Measurements from ENCODE around the gene USP32.
"Not testable (repeated sequence)": the region's sequence is repeated elsewhere in the genome, so short reads cannot be mapped to it uniquely, and the experiment has no call there.

USP32 gene

DNA sequence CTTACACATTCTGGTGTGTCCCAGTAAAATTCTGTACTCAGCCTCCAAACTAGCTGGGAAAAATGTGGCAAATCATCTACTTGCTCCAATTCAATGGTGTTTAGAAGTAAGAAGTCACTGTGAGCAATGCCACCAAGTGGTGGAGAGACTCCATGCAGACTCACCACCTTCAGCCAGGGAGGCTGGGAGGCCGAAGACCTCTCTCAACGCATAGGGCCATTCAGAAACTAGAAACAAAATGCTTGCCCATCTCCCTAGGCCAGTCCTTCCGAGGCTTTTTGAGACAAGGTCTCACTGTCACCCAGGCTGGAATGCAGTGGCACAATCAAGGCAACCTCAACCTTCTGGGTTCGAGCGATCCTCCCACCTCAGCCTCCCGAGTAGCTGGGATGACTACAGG is 217.2 kb downstream of the USP32 start:
- H2AFZ ChIP-seq (ENCODE audit: low read depth, low read length, severe bottlenecking); H3K36me3 ChIP-seq (ENCODE audit: low read length); H3K9ac ChIP-seq (ENCODE audit: low read length); H3K4me3 ChIP-seq (ENCODE audit: insufficient read depth, low read length, poor library complexity, severe bottlenecking); H3K9me2 ChIP-seq (replicated peaks; ENCODE audit: insufficient read depth, low read length); H3K9me3 ChIP-seq (ENCODE audit: insufficient read depth, low read length); H3K27me3 ChIP-seq (ENCODE audit: low read length); H3K4me2 ChIP-seq (ENCODE audit: low read depth, low read length, poor library complexity, severe bottlenecking); H3K27ac ChIP-seq (ENCODE audit: low read depth, low read length); H3F3A ChIP-seq (ENCODE audit: insufficient read depth); H3K79me2 ChIP-seq (ENCODE audit: insufficient read depth, low read length); H4K20me1 ChIP-seq (ENCODE audit: low read depth, low read length): not testable (repeated sequence)

DNA sequence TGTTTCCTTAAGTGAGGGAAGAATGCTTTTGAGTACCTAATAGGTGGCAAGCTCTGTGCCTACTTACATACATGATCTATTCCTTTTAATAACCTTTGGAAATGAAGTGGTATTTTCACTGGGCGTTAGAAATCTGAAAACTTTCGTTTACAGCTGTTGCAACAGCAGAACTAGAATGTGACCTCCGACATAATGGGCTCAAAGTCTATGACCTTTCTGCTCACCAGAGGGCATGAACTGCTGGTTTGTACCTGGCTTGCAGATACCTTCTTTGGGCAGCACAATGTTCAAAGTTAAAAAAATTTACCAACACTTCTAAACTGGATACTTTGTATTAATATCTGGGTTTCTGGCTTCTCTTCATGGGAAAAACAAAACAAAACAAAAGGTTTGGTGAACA is 217.9 kb downstream of the USP32 start:
- Histone ChIP-seq H3K4me2 (ENCODE audit: low read depth, low read length, poor library complexity, severe bottlenecking) (no peak overlapping the region), H3K4me3 (ENCODE audit: insufficient read depth, low read length, poor library complexity, severe bottlenecking) (no peak overlapping the region)

DNA sequence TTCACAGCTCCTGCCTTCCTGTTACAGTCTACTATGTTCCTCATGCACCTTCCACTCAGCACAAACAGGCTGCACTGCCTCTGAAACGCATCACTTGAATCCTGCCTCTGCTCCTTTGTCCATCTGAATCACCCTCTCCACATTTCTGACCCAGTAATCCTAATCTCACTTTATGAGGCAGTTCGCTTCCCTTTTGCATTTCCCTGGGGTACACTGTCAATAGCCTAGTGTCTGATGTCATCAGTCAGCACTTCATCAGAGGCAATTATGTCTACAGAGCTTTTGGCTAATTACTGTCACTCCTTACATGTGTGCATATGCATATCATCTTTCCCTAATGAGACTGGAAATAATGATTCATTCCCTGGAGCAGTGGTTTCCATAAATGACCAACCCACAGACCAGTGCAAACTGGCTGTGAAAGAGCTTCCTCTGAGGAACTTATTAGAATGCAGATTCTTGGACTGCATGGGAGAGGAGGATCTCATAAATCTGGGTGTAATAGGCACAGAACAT is 218.6 kb downstream of the USP32 start:
- no peak overlapping the region for H3K4me2 ChIP-seq (ENCODE audit: low read depth, low read length, poor library complexity, severe bottlenecking)
- H3K27ac ChIP-seq (ENCODE audit: low read depth, low read length): no peak overlapping the region
- TF ChIP-seq EZH2phosphoT487 (conservative IDR thresholded peaks at IDR 0.05; ENCODE audit: low read length): no peak
- TF ChIP-seq, protein P1, sequence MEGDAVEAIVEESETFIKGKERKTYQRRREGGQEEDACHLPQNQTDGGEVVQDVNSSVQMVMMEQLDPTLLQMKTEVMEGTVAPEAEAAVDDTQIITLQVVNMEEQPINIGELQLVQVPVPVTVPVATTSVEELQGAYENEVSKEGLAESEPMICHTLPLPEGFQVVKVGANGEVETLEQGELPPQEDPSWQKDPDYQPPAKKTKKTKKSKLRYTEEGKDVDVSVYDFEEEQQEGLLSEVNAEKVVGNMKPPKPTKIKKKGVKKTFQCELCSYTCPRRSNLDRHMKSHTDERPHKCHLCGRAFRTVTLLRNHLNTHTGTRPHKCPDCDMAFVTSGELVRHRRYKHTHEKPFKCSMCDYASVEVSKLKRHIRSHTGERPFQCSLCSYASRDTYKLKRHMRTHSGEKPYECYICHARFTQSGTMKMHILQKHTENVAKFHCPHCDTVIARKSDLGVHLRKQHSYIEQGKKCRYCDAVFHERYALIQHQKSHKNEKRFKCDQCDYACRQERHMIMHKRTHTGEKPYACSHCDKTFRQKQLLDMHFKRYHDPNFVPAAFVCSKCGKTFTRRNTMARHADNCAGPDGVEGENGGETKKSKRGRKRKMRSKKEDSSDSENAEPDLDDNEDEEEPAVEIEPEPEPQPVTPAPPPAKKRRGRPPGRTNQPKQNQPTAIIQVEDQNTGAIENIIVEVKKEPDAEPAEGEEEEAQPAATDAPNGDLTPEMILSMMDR (IDR thresholded peaks at IDR 0.05; ENCODE audit: insufficient read depth, low read length, poor library complexity, severe bottlenecking): no peak
- H3K9me3 ChIP-seq (ENCODE audit: insufficient read depth, low read length): no peaks in the 10 kb centered on the region
- no peaks in the 10 kb centered on the region for H3K79me2 ChIP-seq (ENCODE audit: insufficient read depth, low read length)
- H3F3A ChIP-seq (ENCODE audit: insufficient read depth): no peaks in the 10 kb centered on the region
- no peaks in the 10 kb centered on the region for H3K36me3 ChIP-seq (ENCODE audit: low read length)
- no peaks in the 10 kb centered on the region for H3K9me2 ChIP-seq (replicated peaks; ENCODE audit: insufficient read depth, low read length)
- no peak overlapping the region for H3K9ac ChIP-seq (ENCODE audit: low read length)
- no peaks in the 10 kb centered on the region for H3K27me3 ChIP-seq (ENCODE audit: low read length)
- no peak overlapping the region for H2AFZ ChIP-seq (ENCODE audit: low read depth, low read length, severe bottlenecking)
- H3K4me3 ChIP-seq (ENCODE audit: insufficient read depth, low read length, poor library complexity, severe bottlenecking): no peak overlapping the region
- H4K20me1 ChIP-seq (ENCODE audit: low read depth, low read length): no peaks in the 10 kb centered on the region

More for the DNA sequence above, 217.9 kb downstream of the USP32 start:
- no peaks in the 10 kb centered on the region for H3K27me3 ChIP-seq (ENCODE audit: low read length)
- no peak overlapping the region for H3K27ac ChIP-seq (ENCODE audit: low read depth, low read length)
- no peak overlapping the region for H2AFZ ChIP-seq (ENCODE audit: low read depth, low read length, severe bottlenecking)
- no peaks in the 10 kb centered on the region for H3F3A ChIP-seq (ENCODE audit: insufficient read depth)
- no peaks in the 10 kb centered on the region for H3K36me3 ChIP-seq (ENCODE audit: low read length)
- no peaks in the 10 kb centered on the region for H4K20me1 ChIP-seq (ENCODE audit: low read depth, low read length)
- no peaks in the 10 kb centered on the region for H3K9me3 ChIP-seq (ENCODE audit: insufficient read depth, low read length)
- no peaks in the 10 kb centered on the region for H3K79me2 ChIP-seq (ENCODE audit: insufficient read depth, low read length)
- H3K9me2 ChIP-seq (replicated peaks; ENCODE audit: insufficient read depth, low read length): no peaks in the 10 kb centered on the region
- no peak overlapping the region for H3K9ac ChIP-seq (ENCODE audit: low read length)
- no peak for TF ChIP-seq EZH2phosphoT487 (conservative IDR thresholded peaks at IDR 0.05; ENCODE audit: low read length)
- TF ChIP-seq, protein P1 (IDR thresholded peaks at IDR 0.05; ENCODE audit: insufficient read depth, low read length, poor library complexity, severe bottlenecking): no peak

- H3K9ac ChIP-seq (ENCODE audit: low read length): no peak overlapping the region
- no peaks in the 10 kb centered on the region for H4K20me1 ChIP-seq (ENCODE audit: low read depth, low read length)
- no peak overlapping the region for H3K4me2 ChIP-seq (ENCODE audit: low read depth, low read length, poor library complexity, severe bottlenecking)
- H2AFZ ChIP-seq (ENCODE audit: low read depth, low read length, severe bottlenecking): no peak overlapping the region
- H3K9me2 ChIP-seq (replicated peaks; ENCODE audit: insufficient read depth, low read length): no peaks in the 10 kb centered on the region
- no peak for TF ChIP-seq EZH2phosphoT487 (conservative IDR thresholded peaks at IDR 0.05; ENCODE audit: low read length)
- TF ChIP-seq, protein P1 (IDR thresholded peaks at IDR 0.05; ENCODE audit: insufficient read depth, low read length, poor library complexity, severe bottlenecking): no peak
- H3K36me3 ChIP-seq (ENCODE audit: low read length): no peaks in the 10 kb centered on the region
- H3K9me3 ChIP-seq (ENCODE audit: insufficient read depth, low read length): no peaks in the 10 kb centered on the region
- H3K27ac ChIP-seq (ENCODE audit: low read depth, low read length): no peak overlapping the region
- H3K4me3 ChIP-seq (ENCODE audit: insufficient read depth, low read length, poor library complexity, severe bottlenecking): no peak overlapping the region
- no peaks in the 10 kb centered on the region for H3K79me2 ChIP-seq (ENCODE audit: insufficient read depth, low read length)
- H3F3A ChIP-seq (ENCODE audit: insufficient read depth): no peaks in the 10 kb centered on the region
- no peaks in the 10 kb centered on the region for H3K27me3 ChIP-seq (ENCODE audit: low read length)
Measured at GRCh38 chr17:60171753-60172079, 220.2 kb downstream of the USP32 start.

Measured in SU-DHL-6 (cell line).